ENCODE results near the gene RBP2.

Gene RBP2

DNA sequence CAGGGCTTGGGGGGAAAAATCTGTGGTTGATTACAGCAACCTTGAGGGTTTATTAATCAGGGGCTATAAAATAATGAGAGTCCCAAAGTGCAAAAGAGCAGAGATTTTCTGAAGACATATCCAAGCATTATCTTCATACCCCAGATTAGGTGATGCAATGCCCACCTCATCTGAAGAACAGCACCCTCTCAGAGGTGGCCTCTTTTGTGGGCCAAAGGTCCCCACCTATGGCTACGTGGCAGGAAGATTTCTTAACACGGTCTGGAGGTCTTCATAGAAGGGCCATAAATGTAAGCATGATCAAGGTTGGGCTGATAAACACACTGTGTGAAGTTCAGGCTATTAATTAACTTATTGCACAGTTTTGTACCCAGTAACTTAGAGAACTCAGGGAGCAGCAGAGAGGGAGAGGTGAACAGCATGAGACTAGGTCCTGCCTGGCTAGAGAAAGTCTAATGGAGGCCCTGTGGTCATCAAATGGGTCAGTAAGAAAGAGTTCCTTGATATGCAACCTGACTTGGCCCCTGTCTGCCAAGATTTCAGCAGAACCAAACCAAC is 29.6 kb upstream of the RBP2 start:
- ATAC-seq, result no peak
- H3K9me3 Mint-ChIP-seq, result no peaks in the 10 kb centered on the region

DNA sequence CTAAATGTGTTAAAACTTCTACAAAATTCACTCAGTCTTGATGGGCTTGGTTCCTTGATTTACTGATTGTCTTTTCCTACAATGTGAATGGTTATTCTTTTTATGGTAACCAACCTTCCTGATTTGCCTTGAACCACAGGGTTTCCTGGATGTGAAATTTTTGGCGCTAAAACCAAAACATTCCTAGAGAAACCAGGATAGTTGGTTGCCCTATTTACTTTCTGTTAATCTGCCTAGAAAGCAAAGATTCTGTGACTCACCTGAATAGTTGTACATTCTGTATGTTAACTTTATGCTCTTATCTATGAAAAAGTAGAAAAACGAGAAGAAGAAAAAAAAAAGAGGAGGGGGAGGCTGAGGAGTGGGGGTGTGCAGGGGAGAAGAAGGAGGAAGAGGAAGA is 23.2 kb upstream of the RBP2 start:
- H3K36me3 Mint-ChIP-seq, result peaks cover 8% of the 10 kb centered on the region
- H3K9me3 Mint-ChIP-seq, result peaks cover 3% of the 10 kb centered on the region
- H3K27me3 Mint-ChIP-seq, result no peaks in the 10 kb centered on the region
- no peak overlapping the region for H3K4me3 Mint-ChIP-seq
- ATAC-seq, result no peak
- H3K4me1 Mint-ChIP-seq, result peaks cover 9% of the 10 kb centered on the region
- no peak overlapping the region for H3K27ac Mint-ChIP-seq

More for the DNA sequence above, 29.6 kb upstream of the RBP2 start:
- Mint-ChIP-seq H3K27me3 (no peaks in the 10 kb centered on the region), H3K36me3 (no peaks in the 10 kb centered on the region), H3K4me3 (no peak overlapping the region), H3K27ac (no peak overlapping the region), H3K4me1 (peaks cover 9% of the 10 kb centered on the region)

DNA sequence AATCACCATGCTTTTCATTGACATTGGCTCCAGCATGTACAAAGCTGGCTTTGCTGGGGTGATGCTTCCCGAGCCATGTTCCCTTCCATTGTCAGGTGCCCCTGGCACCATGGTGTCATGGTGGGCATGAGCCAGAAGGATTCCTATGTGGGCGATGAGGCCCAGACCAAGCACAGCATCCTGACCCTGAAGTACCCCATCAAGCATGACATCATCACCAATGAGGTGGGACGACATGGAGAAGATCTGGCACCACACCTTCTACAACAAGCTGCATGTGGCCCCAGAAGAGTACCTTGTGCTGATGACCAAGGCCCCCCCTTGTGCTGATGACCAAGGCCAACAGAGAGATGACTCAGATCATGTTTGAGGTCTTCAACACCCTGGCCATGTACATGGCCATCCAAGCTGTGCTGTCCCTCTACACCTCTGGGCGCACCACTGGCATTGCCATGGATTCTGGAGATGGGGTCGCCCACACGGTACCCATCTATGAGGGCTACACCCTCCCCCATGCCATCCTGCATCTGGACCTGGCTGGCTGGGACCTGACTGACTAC is 17.6 kb upstream of the RBP2 start:
- Mint-ChIP-seq H3K27ac (no peak overlapping the region), H3K27me3 (peaks cover 9% of the 10 kb centered on the region), H3K4me3 (no peak overlapping the region), H3K36me3 (peaks cover 55% of the 10 kb centered on the region), H3K9me3 (peaks cover 14% of the 10 kb centered on the region), H3K4me1 (no peaks in the 10 kb centered on the region)
- ATAC-seq, result no peak

DNA sequence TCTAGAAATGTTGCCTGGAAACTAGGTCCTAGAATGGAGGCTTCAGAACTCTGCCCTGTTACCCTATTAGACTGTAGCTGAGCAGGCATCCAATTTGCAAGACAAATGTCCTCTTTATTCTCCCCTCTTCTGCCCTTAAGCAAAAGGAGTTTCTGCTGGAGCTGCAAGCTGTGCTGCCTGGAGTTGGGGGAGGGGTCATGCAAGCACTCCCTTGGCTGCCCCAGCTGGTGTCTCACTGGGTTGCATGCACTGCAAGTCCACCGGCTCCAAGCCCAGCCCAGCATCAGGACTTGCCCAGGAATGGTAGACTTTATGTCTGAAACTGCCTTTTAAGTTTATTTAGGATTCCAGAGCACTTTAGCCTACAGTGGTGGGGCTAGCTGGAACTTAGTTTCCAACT is 15.7 kb upstream of the RBP2 start:
- no peak for ATAC-seq
- Mint-ChIP-seq H3K27me3 (peaks cover 9% of the 10 kb centered on the region), H3K27ac (no peak overlapping the region), H3K36me3 (peaks cover 60% of the 10 kb centered on the region), H3K4me1 (no peaks in the 10 kb centered on the region), H3K4me3 (no peak overlapping the region), H3K9me3 (peaks cover 17% of the 10 kb centered on the region)

DNA sequence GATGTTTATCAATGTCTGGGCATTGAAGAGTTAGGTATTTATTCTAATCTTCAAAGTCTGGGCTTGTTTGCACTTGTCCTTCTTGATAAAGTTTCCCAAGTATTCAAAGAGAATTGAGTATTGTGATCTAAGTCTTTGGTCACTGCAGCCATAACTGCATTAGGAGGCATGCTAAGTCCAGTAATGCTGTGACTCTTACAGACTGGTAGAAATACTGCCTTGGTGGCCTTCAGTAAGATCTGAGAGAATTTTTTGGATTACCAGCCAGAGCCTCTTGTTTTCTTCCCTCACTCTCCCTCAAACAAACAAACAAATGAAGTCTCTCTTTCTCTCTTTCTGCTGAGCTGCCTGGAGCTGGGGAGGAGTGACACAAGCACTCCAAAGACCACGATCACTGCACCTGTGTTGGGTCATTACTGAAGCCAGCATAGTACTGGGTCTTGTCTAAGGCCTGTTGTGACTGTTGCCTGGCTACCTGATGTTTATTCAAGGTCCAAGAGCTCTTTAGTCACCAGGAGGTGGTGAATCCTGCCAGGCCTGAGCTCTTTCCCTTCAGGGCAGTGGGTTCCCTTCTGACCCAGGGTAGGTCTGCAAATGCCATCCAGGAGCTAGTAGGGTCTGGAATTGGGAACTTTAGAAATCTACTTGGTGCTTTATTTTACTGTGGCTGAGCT is 14.8 kb upstream of the RBP2 start:
- H3K36me3 Mint-ChIP-seq, result peaks cover 56% of the 10 kb centered on the region
- ATAC-seq, result no peak
- H3K4me3 Mint-ChIP-seq, result no peak overlapping the region

DNA sequence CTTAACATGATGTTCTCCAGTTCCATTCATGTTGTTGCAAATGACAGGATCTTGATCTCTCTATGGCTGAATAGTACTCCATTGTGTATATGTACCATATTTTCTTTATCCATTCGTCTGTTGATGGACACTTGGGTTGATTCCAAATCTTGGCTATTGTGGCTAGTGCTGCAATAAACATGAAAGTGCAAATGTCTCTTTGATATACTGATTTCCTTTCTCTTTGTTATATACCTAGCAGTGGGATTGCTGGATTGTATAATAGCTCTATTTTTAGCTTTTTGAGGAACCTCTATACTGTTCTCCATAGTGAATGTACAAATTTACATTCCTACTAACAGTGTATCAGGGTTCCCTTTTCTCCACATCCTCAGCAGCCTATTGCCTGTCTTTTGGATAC is 5.9 kb upstream of the RBP2 start:
- Mint-ChIP-seq H3K9me3 (no peaks in the 10 kb centered on the region), H3K4me1 (no peaks in the 10 kb centered on the region)

More for the DNA sequence above, 14.8 kb upstream of the RBP2 start:
- peaks cover 9% of the 10 kb centered on the region for H3K27me3 Mint-ChIP-seq
- H3K4me1 Mint-ChIP-seq, result no peaks in the 10 kb centered on the region
- no peak overlapping the region for H3K27ac Mint-ChIP-seq
- peaks cover 15% of the 10 kb centered on the region for H3K9me3 Mint-ChIP-seq

DNA sequence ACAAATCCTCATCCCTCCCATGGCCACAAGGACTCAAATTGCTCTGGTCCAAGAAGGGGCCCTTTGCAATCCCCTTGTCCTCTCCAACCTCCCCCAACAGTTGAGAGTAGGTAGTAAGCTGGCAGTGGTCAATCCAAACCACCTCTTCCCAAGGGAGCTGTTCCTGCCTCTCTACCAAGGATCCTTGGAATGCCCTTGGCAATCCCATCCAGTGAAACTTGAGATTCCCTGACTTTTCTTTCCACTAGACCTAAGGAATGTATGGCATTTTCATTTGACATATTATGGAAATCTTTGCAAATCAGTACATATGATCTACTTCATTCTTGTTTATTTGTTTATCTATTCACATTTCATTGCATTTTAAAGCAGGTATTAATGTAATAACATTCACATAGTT is 4.8 kb upstream of the RBP2 start:
- Mint-ChIP-seq H3K27ac (no peak overlapping the region), H3K36me3 (no peaks in the 10 kb centered on the region), H3K4me1 (no peaks in the 10 kb centered on the region), H3K27me3 (no peaks in the 10 kb centered on the region), H3K9me3 (no peaks in the 10 kb centered on the region), H3K4me3 (no peak overlapping the region)
- no peak for ATAC-seq

More for the DNA sequence above, 5.9 kb upstream of the RBP2 start:
- ATAC-seq, result no peak
- Mint-ChIP-seq H3K27ac (no peak overlapping the region), H3K36me3 (no peaks in the 10 kb centered on the region), H3K4me3 (no peak overlapping the region), H3K27me3 (no peaks in the 10 kb centered on the region)

DNA sequence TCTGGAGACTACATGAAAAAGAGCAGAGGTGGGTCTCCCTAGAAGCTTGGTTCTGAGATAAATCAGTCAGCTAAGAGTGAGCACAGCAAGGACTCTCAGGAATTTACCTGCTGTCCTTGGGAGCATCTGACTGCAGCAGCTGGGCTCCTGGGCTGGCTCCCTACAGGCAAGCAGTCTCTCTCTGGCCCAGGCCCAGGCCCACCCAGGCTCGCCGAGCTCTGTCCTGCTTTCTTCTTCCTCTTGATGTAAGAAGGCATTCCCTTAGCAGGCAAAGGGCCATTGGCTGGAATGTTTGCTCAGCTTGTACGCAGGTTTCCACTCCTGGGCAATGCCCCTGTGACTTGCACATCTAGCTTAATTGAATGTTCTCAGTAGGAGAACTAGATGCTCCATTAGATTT is 4.3 kb upstream of the RBP2 start:
- Mint-ChIP-seq H3K27ac (no peak overlapping the region), H3K4me3 (no peak overlapping the region), H3K9me3 (no peaks in the 10 kb centered on the region), H3K4me1 (no peaks in the 10 kb centered on the region), H3K27me3 (no peaks in the 10 kb centered on the region), H3K36me3 (no peaks in the 10 kb centered on the region)
- peak; percentile 47 for ATAC-seq

DNA sequence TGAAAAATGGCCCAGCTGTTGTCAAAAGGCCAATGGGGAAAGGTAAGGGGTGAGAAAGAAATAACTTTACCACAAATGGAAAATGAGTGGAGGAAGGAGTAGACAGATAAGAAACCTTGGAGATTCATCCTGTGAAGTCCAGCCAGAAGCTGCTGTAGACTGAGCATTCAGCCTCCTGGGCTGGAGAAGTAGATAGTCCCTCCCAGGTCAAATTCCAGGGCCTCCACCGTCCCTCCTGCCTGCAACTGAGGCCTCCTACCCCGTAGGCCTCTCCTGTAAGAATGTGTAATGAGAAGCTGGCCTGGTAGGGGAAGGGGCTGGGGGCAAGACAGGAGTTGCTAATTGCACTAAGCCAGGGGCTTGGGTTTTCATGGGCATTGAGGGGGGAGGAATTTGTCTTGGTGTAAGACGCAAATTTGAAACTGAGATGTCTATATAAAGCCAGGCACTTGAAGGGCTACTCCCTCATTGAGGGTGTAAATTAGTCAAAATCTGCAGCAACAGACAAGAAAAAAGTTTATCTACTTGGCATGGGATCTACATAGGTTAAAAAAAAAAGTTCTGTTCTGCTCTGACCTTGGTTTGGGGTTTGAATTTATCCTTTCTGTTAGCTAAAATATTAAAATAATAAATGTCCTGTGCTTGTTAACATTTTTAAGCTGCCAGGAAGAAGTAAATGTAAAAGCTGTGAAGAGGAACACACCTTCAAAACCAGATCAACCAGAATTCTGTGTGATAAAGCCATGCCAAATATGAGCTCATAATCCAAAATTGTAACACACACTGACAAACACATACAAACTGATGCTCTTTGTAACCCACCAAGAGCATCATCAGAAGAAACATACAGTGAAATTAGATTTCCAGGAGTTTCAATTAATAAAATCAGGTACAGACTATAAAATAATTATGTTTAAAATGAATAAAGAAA is 1.7 kb upstream of the RBP2 start:
- H3K36me3 Mint-ChIP-seq, result no peaks in the 10 kb centered on the region
- ATAC-seq, result no peak

DNA sequence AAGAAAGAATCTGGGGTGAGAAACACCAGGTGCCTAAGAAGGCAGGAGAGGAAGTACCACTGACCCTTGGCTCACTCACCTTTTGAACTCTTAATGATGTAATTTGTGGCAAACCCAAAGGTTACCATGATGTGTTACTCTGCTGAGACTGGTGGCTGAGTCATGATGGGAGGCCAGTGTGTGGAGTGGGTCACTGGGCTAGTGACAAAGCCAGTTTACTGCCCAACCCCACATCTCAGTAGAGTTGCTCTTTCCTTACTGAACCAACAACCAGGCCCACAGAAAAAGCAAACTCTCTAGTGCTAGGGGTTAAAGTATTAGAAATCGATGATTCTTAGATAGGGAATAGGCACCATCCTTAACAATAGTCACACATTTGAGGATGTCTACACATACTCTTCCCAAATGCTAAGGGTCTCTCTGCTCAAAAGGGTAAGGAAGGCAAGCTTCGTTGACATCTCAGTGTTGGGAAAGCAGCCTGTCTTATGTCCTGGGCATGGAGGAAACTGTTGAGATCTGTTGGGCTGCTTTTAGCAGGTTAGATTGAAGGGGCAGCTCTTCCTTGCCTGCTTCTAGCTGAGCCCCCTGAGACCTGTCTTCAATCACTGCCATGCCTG is 3.1 kb downstream of the RBP2 start:
- no peaks in the 10 kb centered on the region for H3K27me3 Mint-ChIP-seq
- ATAC-seq, result no peak
- H3K36me3 Mint-ChIP-seq, result no peaks in the 10 kb centered on the region
- H3K27ac Mint-ChIP-seq, result no peak overlapping the region
- H3K9me3 Mint-ChIP-seq, result no peaks in the 10 kb centered on the region
- H3K4me3 Mint-ChIP-seq, result no peak overlapping the region
- H3K4me1 Mint-ChIP-seq, result no peaks in the 10 kb centered on the region

More for the DNA sequence above, 1.7 kb upstream of the RBP2 start:
- Mint-ChIP-seq H3K4me3 (no peak overlapping the region), H3K27me3 (no peaks in the 10 kb centered on the region), H3K9me3 (no peaks in the 10 kb centered on the region), H3K27ac (no peak overlapping the region), H3K4me1 (no peaks in the 10 kb centered on the region)

DNA sequence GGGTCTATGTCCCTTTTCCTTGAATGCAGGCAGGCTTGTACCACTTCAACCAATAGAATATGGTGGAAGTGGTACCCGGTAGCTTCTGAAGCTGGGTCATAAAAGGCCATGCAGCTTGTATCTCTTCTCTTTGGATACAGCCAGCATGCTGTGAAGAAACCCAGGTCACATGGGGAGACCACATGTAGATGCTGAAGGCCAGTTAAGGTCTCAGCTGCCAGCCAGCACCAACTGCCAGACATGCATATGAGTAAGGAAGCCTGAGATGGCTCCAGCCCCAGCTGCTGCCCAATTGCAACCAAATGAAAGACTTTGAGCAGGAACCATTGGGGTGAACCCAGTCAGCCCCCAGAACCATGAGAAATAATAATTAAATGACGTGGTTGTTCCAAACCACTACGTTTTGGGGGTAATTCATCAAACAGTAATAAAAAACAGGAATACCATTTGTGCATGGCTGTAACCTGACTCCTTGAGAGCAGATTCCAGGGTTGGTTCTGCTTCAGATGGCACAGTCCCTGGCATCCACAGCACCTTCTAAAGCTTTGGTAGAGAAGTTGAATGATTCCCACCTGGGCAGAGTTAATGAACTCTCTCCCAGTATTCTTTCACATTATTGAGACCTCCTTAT is 3.8 kb downstream of the RBP2 start:
- Mint-ChIP-seq H3K27me3 (no peaks in the 10 kb centered on the region), H3K9me3 (no peaks in the 10 kb centered on the region), H3K4me1 (no peaks in the 10 kb centered on the region), H3K36me3 (no peaks in the 10 kb centered on the region), H3K27ac (no peak overlapping the region), H3K4me3 (no peak overlapping the region)
- no peak for ATAC-seq

DNA sequence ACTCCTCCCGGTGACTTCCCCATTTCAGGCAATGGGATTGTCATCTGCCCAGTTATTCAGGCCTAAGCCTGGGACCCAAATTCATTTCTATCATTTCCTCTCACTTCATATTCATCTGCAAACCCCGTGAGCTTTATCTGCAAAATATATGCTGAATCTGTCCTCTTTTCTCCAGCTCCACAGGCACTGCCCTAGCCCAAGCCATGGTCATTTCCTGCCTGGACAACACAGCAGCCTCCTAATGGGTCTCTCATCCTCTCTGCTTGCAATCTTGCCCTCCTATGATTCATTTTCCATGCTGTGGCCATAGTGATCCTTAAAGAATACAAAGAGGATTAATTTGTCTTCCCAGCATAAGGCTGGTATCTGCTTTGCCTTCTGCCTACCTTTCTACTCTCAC is 6.1 kb downstream of the RBP2 start:
- Mint-ChIP-seq H3K4me1 (no peaks in the 10 kb centered on the region), H3K36me3 (no peaks in the 10 kb centered on the region), H3K9me3 (no peaks in the 10 kb centered on the region), H3K27me3 (no peaks in the 10 kb centered on the region), H3K4me3 (no peak overlapping the region), H3K27ac (no peak overlapping the region)
- no peak for ATAC-seq

DNA sequence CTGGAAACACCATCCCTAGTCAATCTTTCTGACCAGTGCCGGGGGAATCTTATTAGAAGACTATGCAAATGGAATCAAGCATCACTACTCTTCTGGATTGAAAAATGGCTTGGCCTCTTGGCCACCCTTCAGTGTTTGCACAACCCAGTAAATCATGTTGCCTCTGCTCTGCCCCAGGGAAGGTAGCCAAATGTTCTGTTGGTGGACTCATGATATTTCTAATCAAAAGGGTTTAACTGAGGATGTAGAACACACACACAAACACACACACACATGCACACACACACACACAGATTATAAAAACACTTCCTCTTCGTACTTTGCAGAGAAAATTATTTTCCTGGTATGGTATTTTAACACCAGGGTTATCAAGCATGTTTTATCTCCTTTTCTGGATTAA is 7.9 kb downstream of the RBP2 start:
- ATAC-seq, result no peak
- Mint-ChIP-seq H3K4me3 (no peak overlapping the region), H3K27ac (no peak overlapping the region), H3K27me3 (no peaks in the 10 kb centered on the region), H3K4me1 (no peaks in the 10 kb centered on the region), H3K9me3 (no peaks in the 10 kb centered on the region), H3K36me3 (no peaks in the 10 kb centered on the region)

DNA sequence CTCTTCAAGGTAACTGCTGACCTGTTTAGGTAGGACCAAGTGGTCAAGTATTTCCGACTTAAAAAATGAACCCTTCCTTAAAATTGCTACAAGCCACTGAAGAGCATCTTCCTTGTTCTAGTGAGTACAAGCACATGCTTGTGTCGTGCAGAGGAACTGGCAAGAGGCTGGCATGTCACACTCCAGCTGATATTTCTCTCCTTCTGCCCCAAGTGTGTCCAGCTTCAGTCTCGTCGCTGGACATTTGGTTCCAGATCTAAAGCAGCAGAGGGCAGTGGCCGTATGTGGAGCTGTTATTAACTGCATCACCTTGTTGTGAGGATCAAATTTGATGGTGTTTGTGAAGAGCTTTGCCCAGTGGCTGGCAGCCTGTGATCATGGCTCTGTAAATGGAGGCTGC is 10.0 kb downstream of the RBP2 start:
- no peaks in the 10 kb centered on the region for H3K27me3 Mint-ChIP-seq
- no peaks in the 10 kb centered on the region for H3K4me1 Mint-ChIP-seq
- no peak for ATAC-seq
- H3K4me3 Mint-ChIP-seq, result no peak overlapping the region
- no peak overlapping the region for H3K27ac Mint-ChIP-seq
- no peaks in the 10 kb centered on the region for H3K9me3 Mint-ChIP-seq
- H3K36me3 Mint-ChIP-seq, result no peaks in the 10 kb centered on the region

DNA sequence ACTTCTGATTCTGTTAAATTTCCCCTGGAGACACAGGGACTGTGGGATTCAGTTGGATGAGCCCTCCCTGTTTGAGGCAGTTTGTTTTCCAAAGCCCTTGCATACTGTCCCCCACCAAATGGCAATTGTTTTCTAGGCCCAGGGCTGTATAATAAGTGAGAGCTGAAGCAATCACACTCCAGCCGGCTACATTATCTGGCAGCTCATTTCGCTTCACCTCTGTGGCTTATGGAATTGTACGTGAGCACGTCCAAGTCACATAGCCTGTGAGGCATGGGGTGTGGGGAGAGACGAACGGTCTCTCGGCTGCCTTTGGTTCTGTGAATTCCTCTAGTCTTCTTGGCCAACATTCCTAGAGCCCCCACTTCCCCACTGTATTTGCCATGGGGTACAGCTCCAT is 10.7 kb downstream of the RBP2 start:
- H3K36me3 Mint-ChIP-seq, result no peaks in the 10 kb centered on the region
- no peak for ATAC-seq
- no peak overlapping the region for H3K4me3 Mint-ChIP-seq
- H3K27ac Mint-ChIP-seq, result no peak overlapping the region
- H3K9me3 Mint-ChIP-seq, result no peaks in the 10 kb centered on the region
- no peaks in the 10 kb centered on the region for H3K4me1 Mint-ChIP-seq
- no peaks in the 10 kb centered on the region for H3K27me3 Mint-ChIP-seq
